ENCODE measurements around the gene SNED1. TPM values are rescaled to one million over a fixed set of nuclear protein-coding genes. Genes with fewer than 3 reads are reported as not detected.

Gene SNED1
- total and polyA plus RNA-seq, 4 donors, result 0.65 to 18.1 (median 2.8) TPM

- H3K27ac ChIP-seq (ENCODE audit: low read depth in 1 of 2, low read length in 2 of 2), result no peak overlapping the region
- no peak overlapping the region for H3K4me3 ChIP-seq (ENCODE audit: low read depth in 1 of 3, low read length in 3 of 3)
- no peak for DNase-seq (ENCODE audit: low spot score)
- no peak overlapping the region for H3K9ac ChIP-seq (ENCODE audit: low read depth in 1 of 2, low read length in 2 of 2)
- WGBS, result 90% methylated on average over 25 of the region's 25 CpGs
- no peaks in the 10 kb centered on the region for H3K9me3 ChIP-seq (ENCODE audit: control insufficient read depth in 4 of 4, low read length in 3 of 4)
- no peak for TF ChIP-seq RAD21 (IDR thresholded peaks at IDR 0.05)
- no peak for TF ChIP-seq HNF4A (conservative IDR thresholded peaks at IDR 0.05)
- TF ChIP-seq YY1 (IDR thresholded peaks at IDR 0.05), result no peak
- TF ChIP-seq GABPA (IDR thresholded peaks at IDR 0.05 in 1 of 2, conservative IDR thresholded peaks at IDR 0.05 in 1 of 2), result no peak
- TF ChIP-seq ATF3 (IDR thresholded peaks at IDR 0.05), result no peak
- TF ChIP-seq REST (IDR thresholded peaks at IDR 0.05), result no peak
- TF ChIP-seq ZBTB33 (IDR thresholded peaks at IDR 0.05), result no peak
- TF ChIP-seq RXRA (IDR thresholded peaks at IDR 0.05), result no peak
- TF ChIP-seq NR2F2 (IDR thresholded peaks at IDR 0.05), result no peak
- TF ChIP-seq SP1 (IDR thresholded peaks at IDR 0.05), result no peak
- no peak for TF ChIP-seq CTCF (IDR thresholded peaks at IDR 0.05; ENCODE audit: low read depth, low read length, missing input control)
- TF ChIP-seq JUND (IDR thresholded peaks at IDR 0.05), result no peak
- TF ChIP-seq TAF1 (conservative IDR thresholded peaks at IDR 0.05), result no peak
- TF ChIP-seq HNF4G (IDR thresholded peaks at IDR 0.05), result no peak
- TF ChIP-seq FOXA2 (IDR thresholded peaks at IDR 0.05), result no peak
- TF ChIP-seq EGR1 (IDR thresholded peaks at IDR 0.05; ENCODE audit: low read depth in 2 of 2), result no peak
- TF ChIP-seq FOXA1 (IDR thresholded peaks at IDR 0.05), result no peak
- TF ChIP-seq MAX (IDR thresholded peaks at IDR 0.05), result no peak
- no peaks in the 10 kb centered on the region for H3K27me3 ChIP-seq (ENCODE audit: control insufficient read depth in 4 of 4, insufficient read depth in 4 of 4, low read length in 3 of 4)
- no peaks in the 10 kb centered on the region for H3K4me1 ChIP-seq (ENCODE audit: control insufficient read depth in 4 of 4, insufficient read depth in 4 of 4, low read length in 3 of 4)
- H3K36me3 ChIP-seq (ENCODE audit: control insufficient read depth in 4 of 4, insufficient read depth in 3 of 4, low read depth in 1 of 4, low read length in 3 of 4), result peaks cover 12 to 68% (median 27%) of the 10 kb centered on the region in 4 donors
Observed at GRCh38 chr2:241073166-241074064, 75.0 kb downstream of the SNED1 start.
